BE2C (cell line): ENCODE results near the gene SAMD14.

ENCODE experiments used
- DNase-seq: peaks from one replicate; pipeline ENCODE4 v3.0.0-alpha.2; 2020
- H3K27me3 ChIP-seq: fragments of 250-450 bp; sonication (Bioruptor Pico); 2 replicates; pipeline ENCODE4 v1.5.1; 2020; ENCODE audit warnings: mild to moderate bottlenecking
- H3K36me3 ChIP-seq: fragments of 250-450 bp; sonication (Bioruptor Pico); 2 replicates; pipeline ENCODE4 v1.5.1; 2020; ENCODE audit warnings: mild to moderate bottlenecking
- H3K4me1 ChIP-seq: fragments of 250-450 bp; sonication (Bioruptor Pico); 2 replicates; pipeline ENCODE4 v1.5.1; 2020
- H3K4me3 ChIP-seq: 2 replicates; pipeline ENCODE4 v1.5.1; 2011; ENCODE audit warnings: low read depth, low read length
- H3K9me3 ChIP-seq: fragments of 250-450 bp; sonication (Bioruptor Pico); 2 replicates; pipeline ENCODE4 v1.5.1; 2020
- TF ChIP-seq, protein P1 (sequence below): IDR thresholded peaks from 2 replicates; pipeline ENCODE4 v1.5.1; 2012; ENCODE audit warnings: mild to moderate bottlenecking, low read depth, low read length

SAMD14 gene

DNA sequence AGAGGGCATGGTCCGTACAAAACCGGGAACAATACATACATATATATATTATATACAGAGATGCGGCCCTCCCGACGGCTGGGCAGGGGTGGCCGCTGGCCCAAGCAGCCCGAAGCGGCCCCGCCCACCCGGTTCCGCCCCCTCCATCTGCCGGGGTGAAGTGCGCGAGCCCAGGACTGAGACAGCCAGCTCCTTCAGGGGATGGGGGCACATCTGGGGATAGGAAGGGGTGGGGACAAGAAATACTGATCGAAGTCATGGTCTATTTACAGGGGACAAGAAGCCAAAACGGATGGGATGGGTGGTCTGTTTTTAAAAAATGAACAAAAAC lies 3.8 kb upstream of the SAMD14 start:
- no peak overlapping the region for H3K4me3 ChIP-seq
- DNase-seq, result no peak
- TF ChIP-seq, protein P1, sequence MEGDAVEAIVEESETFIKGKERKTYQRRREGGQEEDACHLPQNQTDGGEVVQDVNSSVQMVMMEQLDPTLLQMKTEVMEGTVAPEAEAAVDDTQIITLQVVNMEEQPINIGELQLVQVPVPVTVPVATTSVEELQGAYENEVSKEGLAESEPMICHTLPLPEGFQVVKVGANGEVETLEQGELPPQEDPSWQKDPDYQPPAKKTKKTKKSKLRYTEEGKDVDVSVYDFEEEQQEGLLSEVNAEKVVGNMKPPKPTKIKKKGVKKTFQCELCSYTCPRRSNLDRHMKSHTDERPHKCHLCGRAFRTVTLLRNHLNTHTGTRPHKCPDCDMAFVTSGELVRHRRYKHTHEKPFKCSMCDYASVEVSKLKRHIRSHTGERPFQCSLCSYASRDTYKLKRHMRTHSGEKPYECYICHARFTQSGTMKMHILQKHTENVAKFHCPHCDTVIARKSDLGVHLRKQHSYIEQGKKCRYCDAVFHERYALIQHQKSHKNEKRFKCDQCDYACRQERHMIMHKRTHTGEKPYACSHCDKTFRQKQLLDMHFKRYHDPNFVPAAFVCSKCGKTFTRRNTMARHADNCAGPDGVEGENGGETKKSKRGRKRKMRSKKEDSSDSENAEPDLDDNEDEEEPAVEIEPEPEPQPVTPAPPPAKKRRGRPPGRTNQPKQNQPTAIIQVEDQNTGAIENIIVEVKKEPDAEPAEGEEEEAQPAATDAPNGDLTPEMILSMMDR, result no peak
- no peaks in the 10 kb centered on the region for H3K9me3 ChIP-seq
- H3K27me3 ChIP-seq, result peaks cover 5% of the 10 kb centered on the region
- peaks cover 22% of the 10 kb centered on the region for H3K4me1 ChIP-seq
- H3K36me3 ChIP-seq, result peaks cover 44% of the 10 kb centered on the region

DNA sequence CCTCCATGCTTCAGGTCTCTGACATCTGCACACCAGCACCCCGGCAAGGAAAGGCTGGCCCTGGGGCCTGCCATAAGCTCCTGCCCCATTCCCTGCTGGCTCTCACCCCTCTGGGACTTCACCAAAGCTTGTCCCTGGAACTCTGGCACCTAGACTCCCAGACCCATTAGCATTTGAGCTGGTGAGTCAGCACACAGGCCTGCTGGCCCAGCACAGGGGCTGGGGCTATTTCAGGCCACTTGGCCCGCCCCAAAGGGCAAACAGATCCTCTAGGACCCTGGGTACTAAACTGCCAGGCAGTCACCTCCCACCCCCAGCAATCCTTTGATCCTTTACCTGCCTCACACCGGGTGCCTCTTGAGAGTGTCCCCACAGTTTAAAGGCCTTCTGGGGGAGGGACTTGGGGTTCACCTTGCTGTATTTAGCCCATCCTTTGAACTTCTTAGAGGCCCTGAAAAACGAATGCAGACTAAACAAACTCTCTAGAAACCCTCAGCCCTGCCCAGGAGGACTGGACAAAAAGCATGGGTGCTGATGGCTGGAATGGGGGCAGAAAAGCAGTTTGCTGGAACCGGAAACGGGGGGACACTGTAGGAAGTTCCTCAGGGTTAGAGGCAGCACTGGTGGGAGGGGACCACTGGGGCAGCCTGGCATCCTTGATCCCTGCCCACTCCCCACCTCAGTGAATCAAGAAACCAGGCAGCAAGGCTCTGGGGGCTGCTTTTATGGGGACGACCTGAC lies 3.2 kb upstream of the SAMD14 start:
- Histone ChIP-seq H3K9me3 (no peaks in the 10 kb centered on the region), H3K4me3 (no peak overlapping the region), H3K36me3 (peaks cover 38% of the 10 kb centered on the region), H3K4me1 (peaks cover 22% of the 10 kb centered on the region), H3K27me3 (peaks cover 7% of the 10 kb centered on the region)
- peak; percentile 79 for DNase-seq
- TF ChIP-seq, protein P1, result no peak

DNA sequence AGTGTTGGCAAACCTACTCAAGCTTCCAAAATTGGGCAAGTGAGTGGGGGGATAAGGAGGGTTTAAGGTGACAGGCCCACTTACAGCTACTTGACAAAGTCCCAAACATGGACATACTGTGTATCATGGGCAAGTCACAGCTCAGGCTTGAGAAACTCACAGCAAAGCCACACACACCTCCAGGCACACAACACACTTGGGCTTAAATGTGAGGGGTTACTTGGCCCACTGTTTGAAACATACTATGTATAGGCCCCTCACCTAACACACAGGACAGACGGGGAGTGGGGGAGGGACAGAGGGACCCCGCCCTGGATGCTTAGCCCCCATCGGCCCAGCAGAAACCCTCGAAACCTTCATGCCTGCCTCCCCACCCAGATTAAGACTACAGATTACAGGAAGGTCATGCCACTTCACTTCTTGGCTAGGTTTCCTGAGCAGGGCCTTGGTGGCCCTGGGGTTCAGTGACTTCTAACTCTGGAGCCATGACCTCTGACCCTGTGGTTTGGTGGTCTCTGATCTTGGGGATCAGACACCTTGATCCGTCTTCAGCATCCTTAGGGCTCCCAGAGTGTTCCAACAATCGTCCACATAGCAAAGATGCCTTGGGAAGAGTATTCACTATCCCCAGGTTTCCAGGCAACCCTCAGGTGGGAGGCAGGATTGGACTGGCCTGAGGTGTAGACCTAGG lies 2.3 kb upstream of the SAMD14 start:
- H3K4me3 ChIP-seq, result no peak overlapping the region
- TF ChIP-seq, protein P1, result no peak
- no peaks in the 10 kb centered on the region for H3K9me3 ChIP-seq
- peaks cover 29% of the 10 kb centered on the region for H3K36me3 ChIP-seq
- H3K27me3 ChIP-seq, result peaks cover 7% of the 10 kb centered on the region
- no peak for DNase-seq
- H3K4me1 ChIP-seq, result peaks cover 22% of the 10 kb centered on the region

DNA sequence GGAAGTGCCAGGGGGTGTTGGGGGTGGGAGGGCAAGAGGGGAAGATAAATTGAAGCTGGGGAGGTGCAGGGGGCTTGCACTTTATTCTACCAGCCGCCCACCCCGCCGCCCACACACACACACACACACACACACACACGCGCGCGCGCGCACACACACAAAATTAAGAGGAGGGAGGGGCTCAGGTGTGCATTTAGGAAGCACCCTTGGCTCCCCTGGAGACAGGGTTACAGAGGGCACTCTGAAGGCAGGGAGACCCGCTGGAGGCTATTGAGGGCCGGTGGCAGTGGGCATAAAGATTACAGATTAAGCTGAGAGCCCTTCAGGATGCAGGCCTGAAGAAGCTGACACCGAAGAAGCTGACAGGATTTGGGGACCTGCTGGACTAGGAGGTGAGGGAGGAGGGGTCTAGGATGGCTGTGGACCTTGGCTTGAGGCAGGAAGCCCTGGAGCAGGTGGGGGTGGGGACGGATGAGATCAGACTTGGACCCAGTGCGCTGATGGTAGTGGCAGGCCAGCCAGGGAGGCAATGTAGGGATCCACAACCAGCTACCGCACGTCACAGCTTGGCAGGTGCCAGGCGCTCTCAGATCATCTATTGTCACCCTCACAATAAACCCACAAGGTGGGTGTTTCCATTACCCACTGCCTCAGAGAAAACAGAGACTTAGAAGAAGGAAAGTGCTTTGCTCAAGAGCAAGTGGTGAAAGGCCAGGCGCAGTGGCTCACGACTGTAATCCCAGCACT lies 772 bp upstream of the SAMD14 start:
- TF ChIP-seq, protein P1, result no peak
- Histone ChIP-seq H3K4me3 (peak overlapping the region; percentile 50; the same call in 1 of the 2 replicates), H3K27me3 (peaks cover 7% of the 10 kb centered on the region), H3K9me3 (no peaks in the 10 kb centered on the region), H3K4me1 (peaks cover 22% of the 10 kb centered on the region), H3K36me3 (peaks cover 13% of the 10 kb centered on the region)
- no peak for DNase-seq

DNA sequence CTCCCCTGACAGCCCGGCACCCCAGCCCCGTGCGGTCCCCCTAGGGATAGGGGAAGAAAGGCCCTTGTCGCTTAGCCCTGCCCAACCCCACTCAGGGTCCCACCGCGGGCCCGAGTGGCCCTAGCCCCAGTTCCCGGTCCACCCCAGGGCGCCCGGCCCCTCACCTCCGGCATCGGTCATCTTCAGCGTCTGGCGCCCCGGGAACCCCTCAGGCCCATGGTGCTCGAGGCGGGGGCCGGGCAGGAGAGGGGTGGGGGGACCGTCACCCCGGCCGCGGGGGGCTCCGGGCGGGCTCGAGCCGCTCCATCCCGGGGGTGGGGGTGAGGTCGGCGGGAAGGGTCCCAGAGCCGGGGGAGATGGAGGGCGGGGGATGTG lies 620 bp downstream of the SAMD14 start:
- TF ChIP-seq, protein P1, result no peak
- Histone ChIP-seq H3K9me3 (no peaks in the 10 kb centered on the region), H3K36me3 (peaks cover 3% of the 10 kb centered on the region; the same call in 1 of the 2 replicates), H3K27me3 (peaks cover 7% of the 10 kb centered on the region), H3K4me3 (peak overlapping the region; percentile 23), H3K4me1 (peaks cover 20% of the 10 kb centered on the region)
- DNase-seq, result no peak
